ENCODE data around the gene PLK5.

The PLK5 gene

GRCh38 chr19:1585243-1585580 lies 61.3 kb downstream of the PLK5 start:
- no peak overlapping the region for H3K4me3 ChIP-seq (ENCODE audit: low read depth, low read length)
- DNase-seq (ENCODE audit: low read depth): no peak
- no peak for TF ChIP-seq CTCF (IDR thresholded peaks at IDR 0.05; ENCODE audit: control insufficient read depth, extremely low read depth, insufficient read depth)
